OCI-LY3 (cell line): ENCODE data around the gene AURKA.

Source experiments
- CTCF ChIP-seq: fragments of 200-600, 300-600 bp; sonication (generic); IDR thresholded peaks from 2 replicates; pipeline ENCODE4 v1.5.1; 2014; ENCODE audit warnings: antibody characterized with exemption, low read length, low read depth
- EZH2phosphoT487 ChIP-seq: fragments of 200-600 bp; shearing (Covaris generic); IDR thresholded peaks from 2 replicates; pipeline ENCODE4 v1.6.1; 2018; ENCODE audit warnings: antibody characterized with exemption, mixed run types, low read depth

- no peak for TF ChIP-seq CTCF
- no peak for TF ChIP-seq EZH2phosphoT487
Observed at GRCh38 chr20:56360908-56361205, 31.2 kb downstream of the AURKA start.
